HCT116 (cell line): Measurements from ENCODE around the gene SIVA1. TPM values are rescaled to one million over a fixed set of nuclear protein-coding genes. Genes with fewer than 3 reads are reported as not detected.

Source experiments
- ATAC-seq: fragments of 200-7000 bp; cut with Tn5 transposase; 2 replicates; pipeline ENCODE4 v1.9.1; 2020; ENCODE audit warnings: mild to moderate bottlenecking, moderate library complexity
- BruUV-seq: library from RNA; stranded (reverse); fragments of 400-500 nt; replicated peaks from 2 replicates; lab custom pipeline; 2021; lab: Mats Ljungman, UMichigan
- CTCF ChIA-PET: fragments of 300-600 bp; sonication (Branson Sonifier 250); formaldehyde crosslinking; loops from one replicate; lab custom pipeline; 2021; ENCODE audit warnings: antibody characterized with exemption; lab: Charles Lee
- POLR2A ChIA-PET: fragments of 300-600, 350-600 bp; sonication (Branson Sonifier 250); formaldehyde crosslinking; loops from one replicate; lab custom pipeline; 2021; ENCODE audit warnings: antibody characterized with exemption; lab: Charles Lee
- RAD21 ChIA-PET, 2 experiments: fragments of 300-600 bp; sonication (Branson Sonifier 250); formaldehyde crosslinking; loops; one replicate each; lab custom pipeline; 2023; ENCODE audit warnings: low total read pairs in 2 of 2; ENCODE audit not compliant: uncharacterized antibody in 2 of 2, unreplicated experiment in 2 of 2, low non-redundant PET in 1 of 2; lab: Charles Lee
- DNase-seq: peaks from one replicate; pipeline ENCODE4 v3.0.0-alpha.2; 2010; ENCODE audit warnings: low read depth, low spot score
- H2AFZ ChIP-seq: fragments of 200-600 bp; shearing (Covaris generic), sonication (generic); 2 replicates; pipeline ENCODE4 v1.6.1; 2017; ENCODE audit warnings: low read depth, mixed run types, mixed read lengths, antibody characterized with exemption, low read length; ENCODE audit not compliant: poor library complexity, severe bottlenecking
- H3K27ac ChIP-seq: 2 replicates; pipeline ENCODE4 v1.5.1; 2012; ENCODE audit warnings: low read depth, low read length
- H3K27me3 ChIP-seq: fragments of 200-600 bp; sonication (generic); 2 replicates; pipeline ENCODE4 v1.6.1; 2016; ENCODE audit warnings: mixed run types, low read length, mixed read lengths; ENCODE audit not compliant: insufficient read depth
- H3K36me3 ChIP-seq, 2 experiments: fragments of 200-500 bp in 1 of 2; fragments of 200-600 bp in 1 of 2; sonication (Bioruptor generic) in 1 of 2; sonication (generic) in 1 of 2; 2 replicates each; pipeline versions ENCODE4 v1.5.1 to v1.6.1; 2014 to 2016; ENCODE audit warnings: low read length in 2 of 2, inconsistent platforms in 1 of 2, mixed read lengths in 1 of 2, mixed run types in 1 of 2; ENCODE audit not compliant: insufficient read depth in 2 of 2, control insufficient read depth in 1 of 2
- H3K4me1 ChIP-seq, 2 experiments: fragments of 200-600 bp in 1 of 2; sonication (generic) in 1 of 2; 2 replicates each; pipeline versions ENCODE4 v1.5.1 to v1.6.1; 2012 to 2017; ENCODE audit warnings: low read length in 2 of 2, inconsistent platforms in 1 of 2, mild to moderate bottlenecking in 1 of 2, mixed read lengths in 1 of 2, mixed run types in 1 of 2, moderate library complexity in 1 of 2; ENCODE audit not compliant: insufficient read depth in 2 of 2, control insufficient read depth in 1 of 2
- H3K4me2 ChIP-seq: fragments of 200-600 bp; sonication (generic); 2 replicates; pipeline ENCODE4 v1.6.1; 2017; ENCODE audit warnings: mixed run types, low read length, mixed read lengths
- H3K4me3 ChIP-seq, 2 experiments: fragments of 200-600 bp in 1 of 2; sonication (generic) in 1 of 2; replicated peaks in 1 of 2; 2 replicates each; pipeline ENCODE4 v1.5.1; 2011 to 2016; ENCODE audit warnings: low read length in 2 of 2, control low read depth in 1 of 2, low read depth in 1 of 2, mild to moderate bottlenecking in 1 of 2, mixed read lengths in 1 of 2, mixed run types in 1 of 2
- H3K79me2 ChIP-seq: fragments of 200-600 bp; sonication (generic); 2 replicates; pipeline ENCODE4 v1.6.1; 2017; ENCODE audit warnings: mild to moderate bottlenecking, mixed run types, low read length, moderate library complexity, mixed read lengths; ENCODE audit not compliant: insufficient read depth
- H3K9ac ChIP-seq: fragments of 200-600 bp; sonication (generic); 2 replicates; pipeline ENCODE4 v1.6.1; 2016; ENCODE audit warnings: low read length, mixed read lengths
- H3K9me2 ChIP-seq: fragments of 200-600 bp; sonication (generic), shearing (Covaris generic); 2 replicates; pipeline ENCODE4 v1.6.1; 2017; ENCODE audit warnings: mixed run types, mild to moderate bottlenecking, moderate library complexity; ENCODE audit not compliant: insufficient read depth
- H3K9me3 ChIP-seq, 2 experiments: fragments of 200-500 bp in 1 of 2; fragments of 200-600 bp in 1 of 2; sonication (Bioruptor generic) in 1 of 2; sonication (generic) in 1 of 2; 2 replicates each; pipeline ENCODE4 v1.6.1; 2014 to 2017; ENCODE audit warnings: low read length in 2 of 2, mixed read lengths in 2 of 2, inconsistent platforms in 1 of 2, low read depth in 1 of 2, mild to moderate bottlenecking in 1 of 2, mixed run types in 1 of 2, moderate library complexity in 1 of 2; ENCODE audit not compliant: control insufficient read depth in 1 of 2, insufficient read depth in 1 of 2
- H4K20me1 ChIP-seq: fragments of 200-600 bp; sonication (generic), shearing (Covaris generic); 2 replicates; pipeline ENCODE4 v1.6.1; 2017; ENCODE audit warnings: mixed run types, mild to moderate bottlenecking, moderate library complexity; ENCODE audit not compliant: insufficient read depth
- CEBPB ChIP-seq: IDR thresholded peaks from 2 replicates; pipeline ENCODE4 v1.6.1; 2012; ENCODE audit warnings: low read depth
- EGR1 ChIP-seq: IDR thresholded peaks from 2 replicates; pipeline ENCODE4 v1.6.1; 2012; ENCODE audit warnings: low read depth
- ELF1 ChIP-seq: IDR thresholded peaks from 2 replicates; pipeline ENCODE4 v1.6.1; 2012; ENCODE audit warnings: low read depth, borderline replicate concordance
- EZH2 ChIP-seq: fragments of 200-600 bp; sonication (generic); IDR thresholded peaks from 2 replicates; pipeline ENCODE4 v1.6.1; 2017; ENCODE audit warnings: antibody characterized with exemption, mixed run types
- EZH2phosphoT487 ChIP-seq: fragments of 200-600 bp; IDR thresholded peaks from 2 replicates; pipeline ENCODE4 v1.6.1; 2018; ENCODE audit warnings: antibody characterized with exemption, borderline replicate concordance
- FOSL1 ChIP-seq: IDR thresholded peaks from 2 replicates; pipeline ENCODE4 v1.6.1; 2012; ENCODE audit warnings: low read depth
- JUND ChIP-seq: IDR thresholded peaks from 2 replicates; pipeline ENCODE4 v1.6.1; 2012
- MAX ChIP-seq: IDR thresholded peaks from 2 replicates; pipeline ENCODE4 v1.6.1; 2012
- POLR2A ChIP-seq: IDR thresholded peaks from 2 replicates; pipeline ENCODE4 v1.7.0; 2011; ENCODE audit warnings: borderline replicate concordance; ENCODE audit not compliant: insufficient read depth, insufficient read length; ENCODE audit errors: extremely low read depth
- POLR2AphosphoS5 ChIP-seq: IDR thresholded peaks from 2 replicates; pipeline ENCODE4 v1.6.1; 2011; ENCODE audit warnings: mild to moderate bottlenecking, low read depth, low read length, moderate library complexity
- RAD21 ChIP-seq: IDR thresholded peaks from 2 replicates; pipeline ENCODE4 v1.6.1; 2012; ENCODE audit warnings: low read depth, mild to moderate bottlenecking
- SIN3A ChIP-seq: IDR thresholded peaks from 2 replicates; pipeline ENCODE4 v1.6.1; 2012; ENCODE audit warnings: low read depth
- SRF ChIP-seq: IDR thresholded peaks from 2 replicates; pipeline ENCODE4 v1.6.1; 2012; ENCODE audit warnings: low read depth
- YY1 ChIP-seq: IDR thresholded peaks from 2 replicates; pipeline ENCODE4 v1.6.1; 2011; ENCODE audit warnings: low read length, low read depth, moderate library complexity, mild to moderate bottlenecking; ENCODE audit not compliant: insufficient replicate concordance; ENCODE audit errors: extremely low read depth
- ZBTB33 ChIP-seq: IDR thresholded peaks from 2 replicates; pipeline ENCODE4 v1.6.1; 2011; ENCODE audit warnings: mild to moderate bottlenecking, low read length, moderate library complexity; ENCODE audit not compliant: insufficient replicate concordance; ENCODE audit errors: extremely low read depth
- ZNF274 ChIP-seq: fragments of 200-500 bp; sonication (Bioruptor generic); IDR thresholded peaks from 2 replicates; pipeline ENCODE4 v1.6.1; 2014; ENCODE audit warnings: mild to moderate bottlenecking, low read depth, low read length, inconsistent platforms
- intact Hi-C: fragments of 100-400 bp; cut with micrococcal nuclease; formaldehyde crosslinking; loops from 2 replicates; pipeline ENCODE4 v1.10.0; 2022
- total RNA-seq: library from RNA; stranded (reverse); gene quantifications from one replicate; pipeline ENCODE4 v1.2.1, GENCODE V29; 2021; ENCODE audit not compliant: unreplicated experiment

Gene SIVA1
- total RNA-seq, 1 experiment from 2014 or later, result 141 TPM

- H3K4me1 ChIP-seq, result no peaks in the 10 kb centered on the region
- H3K27me3 ChIP-seq, result no peaks in the 10 kb centered on the region
- H3K4me2 ChIP-seq, result no peak overlapping the region
- H3K4me3 ChIP-seq, result no peak overlapping the region
- ATAC-seq (no peak), DNase-seq (no peak)
- no peak overlapping the region for H3K9ac ChIP-seq
- CTCF ChIA-PET, result no interaction called here
- intact Hi-C loops, result no loop called here
- no peaks in the 10 kb centered on the region for H3K9me3 ChIP-seq
- BruUV-seq, result no TSS peak
- no peak overlapping the region for H3K27ac ChIP-seq
- POLR2A ChIA-PET, result no interaction called here
- no peaks in the 10 kb centered on the region for H3K9me2 ChIP-seq
- RAD21 ChIA-PET, result no interaction called here
- H4K20me1 ChIP-seq, result no peaks in the 10 kb centered on the region
- no peaks in the 10 kb centered on the region; the same call in 1 of the 2 replicates for H3K79me2 ChIP-seq
- H3K36me3 ChIP-seq, result peaks cover 2 to 20% of the 10 kb centered on the region in 2 experiments; a peak in 2 of 4 replicates
- TF ChIP-seq EGR1, result no peak
- TF ChIP-seq SRF, result no peak
- TF ChIP-seq MAX, result no peak
- no peak for TF ChIP-seq ZNF274
- TF ChIP-seq EZH2phosphoT487, result no peak
- no peak for TF ChIP-seq YY1
- TF ChIP-seq ZBTB33, result no peak
- no peak for TF ChIP-seq JUND
- TF ChIP-seq RAD21, result no peak
- TF ChIP-seq SIN3A, result no peak
- no peak for TF ChIP-seq FOSL1
- TF ChIP-seq POLR2A, result no peak
- TF ChIP-seq ELF1, result no peak
- no peak for TF ChIP-seq CEBPB
- no peak for TF ChIP-seq EZH2
- TF ChIP-seq POLR2AphosphoS5, result no peak
- no peak overlapping the region for H2AFZ ChIP-seq
These were observed 24.9 kb downstream of the SIVA1 start for GRCh38 chr14:104777808-104778249.
